ENCODE results near the gene ANAPC1. TPM values are rescaled to one million over a fixed set of nuclear protein-coding genes. Genes with fewer than 3 reads are reported as not detected.

ANAPC1 gene
- total and polyA plus RNA-seq, 10 of the 15 experiments (the other 5 are each of a cell fraction or from before 2014, with no cell fraction given): 10.0 to 108 (median 53.6) TPM

- intact Hi-C loops (cut with micrococcal nuclease; ENCODE audit: unreplicated experiment): no loop called here
- RAD21 ChIA-PET (ENCODE audit: unreplicated experiment): interaction anchor here (0.6 to 3.5 kb wide), 8 partner anchors 9 to 186 kb away, joined by 3 to 22 read pairs (median 4); no protein-coding TSS in a partner anchor
- FAIRE-seq (no peak), ATAC-seq (peak; percentile 85), DNase-seq (ENCODE audit: low read depth, low spot score) (no peak)
- Histone ChIP-seq H3K4me2 (ENCODE audit: control insufficient read depth, insufficient read depth) (peak within 1 kb of the TSS; percentile 85), H3K9ac (ENCODE audit: control insufficient read depth, insufficient read depth, low read length) (no peak within 1 kb of the TSS; the same call in 1 of the 2 replicates), H3K27me3 (replicated peaks in 1 of 2; ENCODE audit: control insufficient read depth in 2 of 2, insufficient read depth in 2 of 2, low read length in 1 of 2) (peaks cover 2 to 7% of the 10 kb centered on the region in 2 experiments; a peak in 1 of 4 replicates), H3K4me3 (peak within 1 kb of the TSS; percentile 61; the same call in 1 of the 2 replicates), H3K27ac (ENCODE audit: control insufficient read depth, insufficient read depth) (no peak within 1 kb of the TSS), H3K9me3 (replicated peaks; ENCODE audit: control insufficient read depth, insufficient read depth, low read length) (no peaks in the 10 kb centered on the region), H4K20me1 (ENCODE audit: control insufficient read depth, insufficient read depth) (no peaks in the 10 kb centered on the region), H3K4me1 (ENCODE audit: control insufficient read depth, insufficient read depth, low read length) (no peaks in the 10 kb centered on the region), H3K36me3 (ENCODE audit: control insufficient read depth in 2 of 2, insufficient read depth in 2 of 2, low read length in 1 of 2) (no peaks in the 10 kb centered on the region), H3K79me2 (ENCODE audit: control insufficient read depth, insufficient read depth, low read length) (no peaks in the 10 kb centered on the region), H2AFZ (ENCODE audit: control insufficient read depth, low read depth, low read length) (peak within 1 kb of the TSS; percentile 61)
- in situ Hi-C loops (cut with MboI): no loop called here
- 1% methylated on average over 47 of the region's 71 CpGs for WGBS (ENCODE audit: insufficient coverage, insufficient replicate concordance, low lambda C conversion rate, missing lambda C conversion rate)
- POLR2A ChIA-PET: interaction anchor here (0.6 to 2.0 kb wide), 4 partner anchors 81 to 376 kb away, joined by 3 to 8 read pairs (median 4); partner anchors contain the start of gene TMEM87B
- SMC1A ChIA-PET (ENCODE audit: uncharacterized antibody, unreplicated experiment): interaction anchor here (1.2 kb wide), 1 partner anchor 15 kb away, joined by 5 read pairs; the partner anchor contains the start of gene ANAPC1
- BruUV-seq (replicated peaks): no TSS peak
- CTCF ChIA-PET: interaction anchor here (0.7 to 9.4 kb wide), 10 partner anchors 10 to 153 kb away, joined by 3 to 104 read pairs (median 10); partner anchors contain the start of genes ANAPC1 and TMEM87B
- TF ChIP-seq RFX5 (IDR thresholded peaks at IDR 0.05; ENCODE audit: low read depth, low read length): 0 out of 2 replicates have a peak, but pooled peaks have one; percentile 11
- peak; percentile 51; the same call in 1 of the 2 replicates for TF ChIP-seq SMC3 (IDR thresholded peaks at IDR 0.05; ENCODE audit: borderline replicate concordance, low read length)
- TF ChIP-seq TCF7 (IDR thresholded peaks at IDR 0.05; ENCODE audit: borderline replicate concordance): no peak
- TF ChIP-seq MTA3 (IDR thresholded peaks at IDR 0.05; ENCODE audit: borderline replicate concordance, low read length): no peak
- TF ChIP-seq HSF1 (IDR thresholded peaks at IDR 0.05; ENCODE audit: low read depth, low read length): no peak
- TF ChIP-seq DPF2 (IDR thresholded peaks at IDR 0.05): no peak; the same call in 1 of the 2 replicates
- TF ChIP-seq ATF3 (IDR thresholded peaks at IDR 0.05; ENCODE audit: borderline replicate concordance, extremely low read depth, low read depth, low read length): no peak
- TF ChIP-seq JUND (IDR thresholded peaks at IDR 0.05; ENCODE audit: low read depth, low read length): no peak
- TF ChIP-seq SKIL (IDR thresholded peaks at IDR 0.05; ENCODE audit: low read depth, poor library complexity, severe bottlenecking): no peak
- no peak for TF ChIP-seq SPI1 (IDR thresholded peaks at IDR 0.05; ENCODE audit: borderline replicate concordance, insufficient read depth, low read depth, low read length)
- peak; percentile 6 to 43; a peak in 1 of 4 replicates for TF ChIP-seq BHLHE40 (IDR thresholded peaks at IDR 0.05; ENCODE audit: borderline replicate concordance in 1 of 2, low read depth in 2 of 2, low read length in 1 of 2)
- no peak for TF ChIP-seq CBX5 (IDR thresholded peaks at IDR 0.05; ENCODE audit: low read depth)
- peak; percentile 69; the same call in 1 of the 2 replicates for TF ChIP-seq NBN (IDR thresholded peaks at IDR 0.05)
- 0 out of 2 replicates have a peak, but pooled peaks have one; percentile 22 for TF ChIP-seq ESRRA (IDR thresholded peaks at IDR 0.05; ENCODE audit: low read length)
Measured at GRCh38 chr2:111897924-111898702, 14.1 kb upstream of the ANAPC1 start, which contains the start of gene MERTK. Gene MERTK (plus strand): TSS chr2:111898607. CDS start chr2:111898736, 129 bp downstream.

Data from GM12878 (cell line).